ENCODE results near the gene STXBP6.

The STXBP6 gene

DNA sequence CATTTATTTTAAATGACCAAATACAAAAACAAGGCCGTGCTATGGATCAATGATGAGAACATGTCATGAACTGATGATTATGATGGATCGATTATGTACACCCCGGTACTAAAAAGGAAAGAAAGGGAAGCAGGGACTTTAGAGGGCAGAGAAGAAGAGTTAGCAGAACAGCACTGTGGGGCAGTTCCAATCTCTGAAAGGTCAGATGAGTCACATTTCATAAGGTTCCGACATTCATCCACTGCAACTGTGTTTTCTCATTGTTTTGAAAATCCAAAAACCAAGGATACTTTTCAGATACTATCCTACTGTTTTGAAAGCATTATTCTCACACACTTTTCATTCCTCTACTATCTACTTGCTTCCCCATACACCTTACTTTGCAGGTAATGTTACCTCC is 169.3 kb downstream of the STXBP6 start:
- no peak for DNase-seq

DNA sequence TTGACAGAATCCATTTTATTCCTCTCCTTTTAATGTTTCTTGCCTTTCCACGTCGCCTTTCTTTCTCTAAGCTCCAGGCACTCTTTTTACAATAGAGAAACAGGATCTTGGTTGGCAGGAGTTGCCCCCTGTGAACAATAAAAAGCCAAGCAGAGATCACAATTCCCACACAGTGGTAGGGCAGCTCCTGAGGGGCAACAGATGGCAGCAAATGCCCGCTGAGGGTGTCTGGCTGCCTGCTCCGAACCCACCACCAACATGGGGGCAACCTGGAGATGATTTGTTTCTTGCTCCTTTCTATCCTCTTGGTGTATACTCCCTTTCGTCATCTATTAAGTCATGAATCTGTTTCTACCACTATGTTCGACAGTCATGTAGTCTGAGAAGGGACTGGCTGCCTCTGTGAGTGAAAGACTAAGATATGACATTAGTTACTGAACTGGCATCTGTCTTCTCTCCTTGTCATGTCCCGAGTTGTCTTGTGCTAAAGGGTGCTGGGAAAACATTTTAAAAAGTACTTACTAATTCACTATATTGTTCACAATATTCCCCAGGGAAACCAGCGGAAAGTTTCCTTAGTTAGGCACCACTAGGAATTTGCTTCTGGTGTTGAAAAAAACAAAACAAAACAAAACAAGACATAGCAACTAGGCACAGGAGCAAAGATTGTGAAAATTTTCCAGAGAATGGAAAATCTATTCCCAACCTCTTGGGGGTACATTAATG is 170.1 kb downstream of the STXBP6 start:
- DNase-seq = no peak

DNA sequence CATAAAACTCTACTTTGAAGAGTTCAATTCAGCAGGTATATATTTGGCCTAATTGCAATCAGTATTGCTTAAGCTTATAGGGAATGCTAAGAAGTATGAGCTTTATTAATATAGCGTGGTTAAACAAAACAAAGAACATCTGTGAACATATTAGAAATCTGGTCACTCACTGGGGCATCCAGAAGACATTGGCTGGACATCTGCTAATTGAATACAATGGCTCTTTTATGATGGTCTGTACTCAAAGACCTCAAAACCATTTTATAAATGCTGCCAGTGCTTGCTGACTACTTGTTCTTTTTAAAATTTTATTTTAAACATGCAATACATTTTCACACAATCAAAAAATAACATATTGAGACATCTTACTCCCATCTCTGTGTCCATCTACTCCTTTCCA is 173.0 kb downstream of the STXBP6 start:
- DNase-seq = no peak

- DNase-seq = no peak
Observed at GRCh38 chr14:24875991-24876878, 173.7 kb downstream of the STXBP6 start.

GRCh38 chr14:24875203-24875838 is 174.6 kb downstream of the STXBP6 start:
- DNase-seq = no peak

DNA sequence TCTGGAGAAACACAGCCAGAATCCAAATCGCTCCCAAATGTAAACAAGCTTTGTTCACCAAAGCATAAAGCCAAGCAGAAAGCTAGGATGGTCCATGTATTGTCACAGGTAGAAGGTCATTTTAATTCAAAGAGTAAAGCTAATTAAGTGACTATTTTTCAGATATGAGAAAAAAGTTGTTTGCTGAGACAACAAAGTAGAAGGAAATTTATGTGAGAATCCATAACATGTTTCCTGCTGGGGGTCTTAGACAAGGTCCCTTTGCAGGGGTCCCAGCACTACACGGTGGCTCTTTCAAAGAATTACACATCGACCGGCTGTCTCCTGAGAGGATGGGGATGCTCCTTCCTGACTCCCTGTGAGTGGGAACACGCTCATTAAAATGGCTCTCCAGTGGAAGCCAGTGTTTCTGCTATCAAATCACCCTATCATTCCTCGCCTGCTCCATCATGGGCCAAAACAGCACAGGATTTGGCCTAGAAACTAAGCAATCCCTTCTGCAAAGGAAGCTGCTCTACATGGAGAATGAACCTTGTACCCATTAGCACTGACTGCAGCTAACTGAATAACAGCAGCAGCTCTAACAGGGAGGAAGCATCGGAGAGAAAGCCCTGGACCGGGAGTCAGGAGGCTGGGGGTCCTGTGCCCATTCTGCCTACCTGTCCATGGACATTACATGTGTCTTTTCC is 175.3 kb downstream of the STXBP6 start:
- no peak for DNase-seq

GRCh38 chr14:24873551-24873950 is 176.4 kb downstream of the STXBP6 start:
- DNase-seq = no peak

DNA sequence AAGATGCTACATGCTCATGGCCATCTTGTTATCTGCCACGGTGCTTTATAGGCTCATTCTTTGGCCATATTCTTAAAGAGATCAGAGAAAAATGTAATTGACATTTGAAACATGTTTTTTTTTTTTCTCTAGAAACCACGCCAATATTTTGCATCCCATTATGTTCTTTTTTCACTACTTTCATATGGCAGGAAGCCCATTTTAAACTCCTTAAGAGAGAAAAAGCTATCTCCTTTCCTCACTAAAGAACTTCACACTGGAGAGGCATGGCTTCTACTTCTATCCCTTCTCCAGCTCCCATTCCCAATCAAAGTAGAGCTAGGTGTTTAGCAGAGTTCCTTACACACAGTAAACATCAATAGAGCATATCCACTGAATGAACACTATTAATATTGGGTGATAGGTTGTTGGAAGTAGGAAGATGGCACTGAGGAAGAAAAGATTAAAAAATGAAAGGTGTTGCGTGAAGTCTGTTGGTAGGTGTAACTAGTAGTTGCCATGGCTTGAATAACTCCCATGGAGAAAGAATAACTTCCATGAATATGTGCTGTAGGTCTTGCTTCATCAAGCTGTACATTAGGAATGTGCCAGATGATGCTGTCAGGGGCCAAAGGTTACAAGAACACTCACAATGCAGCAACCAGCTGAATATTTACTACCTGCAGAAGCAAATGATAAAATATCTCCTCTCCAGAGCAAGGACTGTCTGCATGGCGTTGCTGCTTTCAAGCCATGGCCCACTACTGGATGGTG is 178.8 kb downstream of the STXBP6 start:
- no peak for DNase-seq

DNA sequence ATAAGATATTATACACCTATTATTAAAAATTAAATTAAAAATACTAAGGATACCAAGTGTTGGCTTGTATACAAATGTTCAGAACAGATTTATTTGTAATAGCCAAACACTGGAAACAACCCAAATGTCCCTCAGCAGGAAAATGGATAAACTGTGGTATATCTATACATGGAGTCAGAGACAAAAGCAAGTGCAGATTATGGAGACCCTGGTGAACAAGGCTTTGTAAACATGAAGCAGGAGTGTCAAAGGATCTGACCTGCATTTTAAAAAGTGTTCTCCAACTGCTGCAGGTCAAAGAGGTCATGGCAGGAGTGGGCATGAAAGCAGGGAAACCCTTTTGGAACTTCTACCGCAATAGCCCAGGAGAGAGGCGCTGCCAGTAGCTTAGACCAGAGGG is 181.6 kb downstream of the STXBP6 start:
- no peak for DNase-seq

GRCh38 chr14:24866067-24866639 is 183.8 kb downstream of the STXBP6 start:
- no peak for DNase-seq

DNA sequence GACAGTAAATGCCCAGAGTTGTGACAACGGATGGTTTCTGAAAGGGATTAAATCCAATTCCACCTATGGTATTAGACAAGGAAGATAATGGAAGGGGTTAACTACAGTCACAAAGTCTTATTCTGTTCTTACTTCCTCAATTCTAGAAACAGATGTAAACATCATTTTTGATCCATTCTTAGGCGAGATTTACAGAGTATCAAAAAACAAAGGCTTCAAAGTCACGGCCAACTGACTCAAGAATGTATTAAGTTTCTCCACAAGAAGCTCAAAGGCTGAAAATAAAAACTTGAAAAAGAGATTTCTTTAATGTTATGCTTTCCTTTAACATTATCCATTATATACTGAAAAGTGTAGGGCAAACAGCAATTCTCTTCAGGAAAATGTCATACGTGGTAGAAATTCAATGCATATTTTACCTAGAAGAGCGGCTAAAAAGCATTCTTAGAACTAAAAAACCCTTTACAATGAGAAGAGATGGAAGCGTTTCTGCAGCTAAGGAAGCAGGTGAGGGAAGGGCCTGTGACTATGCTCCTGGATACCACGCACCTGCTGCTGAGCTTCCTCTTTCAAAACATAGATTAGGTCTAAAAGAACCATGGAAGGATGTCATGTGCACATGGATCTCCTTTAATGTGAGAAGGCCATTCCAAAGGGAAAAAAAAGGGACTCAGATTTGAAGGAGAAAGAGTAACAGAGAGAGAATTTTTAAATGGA is 185.8 kb downstream of the STXBP6 start:
- no peak for DNase-seq

GRCh38 chr14:24861083-24861630 is 188.8 kb downstream of the STXBP6 start:
- DNase-seq = no peak

- DNase-seq = no peak
Observed at GRCh38 chr14:24859559-24859958, 190.4 kb downstream of the STXBP6 start.

GRCh38 chr14:24858684-24859083 is 191.3 kb downstream of the STXBP6 start:
- no peak for DNase-seq

DNA sequence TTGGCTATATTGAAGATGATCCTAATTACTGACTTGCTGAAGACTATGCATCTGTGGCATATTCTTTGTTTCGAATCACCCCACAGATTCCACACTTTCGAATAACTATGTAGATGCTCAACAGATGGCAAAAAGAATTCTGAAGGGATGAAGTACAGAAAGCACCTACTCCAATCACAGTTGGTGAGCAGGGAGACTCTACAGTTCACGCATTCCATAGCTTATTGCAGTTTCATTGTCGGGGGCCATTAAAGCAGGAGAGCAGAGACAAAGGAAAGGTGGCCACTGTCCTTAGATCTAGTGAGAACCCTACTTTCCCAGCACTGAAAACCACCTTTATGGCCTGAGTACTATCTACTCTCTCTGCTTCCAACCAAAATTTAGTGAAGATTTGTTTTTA is 191.9 kb downstream of the STXBP6 start:
- no peak for DNase-seq

GRCh38 chr14:24857277-24857676 is 192.7 kb downstream of the STXBP6 start:
- DNase-seq = no peak

- DNase-seq = no peak
Observed at GRCh38 chr14:24853446-24853845, 196.5 kb downstream of the STXBP6 start.

GRCh38 chr14:24852312-24853060 is 197.5 kb downstream of the STXBP6 start:
- DNase-seq = no peak

GRCh38 chr14:24851837-24852236 is 198.1 kb downstream of the STXBP6 start:
- DNase-seq = no peak

- no peak for DNase-seq
Observed at GRCh38 chr14:24851406-24851805, 198.5 kb downstream of the STXBP6 start.

Measured in CD4-positive, alpha-beta T cell treated with Interleukin-17A for 1 hour (primary cell).